Endothelial cell (in vitro differentiated cells): ENCODE data around the gene PSMA4. TPM values are rescaled to one million over a fixed set of nuclear protein-coding genes. Genes with fewer than 3 reads are reported as not detected.

Experiments
- DNase-seq: peaks from one replicate; pipeline ENCODE4 v3.0.0; 2021; ENCODE audit warnings: low spot score
- H3K27ac Mint-ChIP-seq: one replicate; pipeline ENCODE4 v1.8.0; 2021; ENCODE audit warnings: mixed read lengths, inconsistent platforms; ENCODE audit not compliant: unreplicated experiment
- H3K27me3 Mint-ChIP-seq: one replicate; pipeline ENCODE4 v1.8.0; 2021; ENCODE audit warnings: mild to moderate bottlenecking, moderate library complexity, mixed read lengths, inconsistent platforms; ENCODE audit not compliant: unreplicated experiment
- H3K36me3 Mint-ChIP-seq: one replicate; pipeline ENCODE4 v1.8.0; 2021; ENCODE audit warnings: mild to moderate bottlenecking, low read depth, mixed read lengths, inconsistent platforms; ENCODE audit not compliant: unreplicated experiment
- H3K4me1 Mint-ChIP-seq: one replicate; pipeline ENCODE4 v1.8.0; 2021; ENCODE audit warnings: mild to moderate bottlenecking, mixed read lengths, inconsistent platforms; ENCODE audit not compliant: unreplicated experiment
- H3K4me3 Mint-ChIP-seq: one replicate; pipeline ENCODE4 v1.8.0; 2021; ENCODE audit warnings: mild to moderate bottlenecking, mixed read lengths, inconsistent platforms; ENCODE audit not compliant: unreplicated experiment
- H3K9me3 Mint-ChIP-seq: one replicate; pipeline ENCODE4 v1.8.0; 2021; ENCODE audit warnings: mixed read lengths, inconsistent platforms; ENCODE audit not compliant: unreplicated experiment
- total RNA-seq: library from RNA; stranded (reverse); fragmentation: NEBNext Ultra II Directional; extraction: Animal tissue kit (Norgen Biotek cat#: 25700); gene quantifications from one replicate; pipeline ENCODE4 v1.2.1, GENCODE V29; 2021; ENCODE audit not compliant: unreplicated experiment
- TF ChIP-seq, protein P1 (sequence below): fragments of 200-600 bp; sonication (generic); IDR thresholded peaks from one replicate; pipeline ENCODE4 v1.5.0; 2021; ENCODE audit warnings: antibody characterized with exemption; ENCODE audit not compliant: unreplicated experiment

The PSMA4 gene
- total RNA-seq, 1 donor from 2014 or later, result 169 TPM

DNA sequence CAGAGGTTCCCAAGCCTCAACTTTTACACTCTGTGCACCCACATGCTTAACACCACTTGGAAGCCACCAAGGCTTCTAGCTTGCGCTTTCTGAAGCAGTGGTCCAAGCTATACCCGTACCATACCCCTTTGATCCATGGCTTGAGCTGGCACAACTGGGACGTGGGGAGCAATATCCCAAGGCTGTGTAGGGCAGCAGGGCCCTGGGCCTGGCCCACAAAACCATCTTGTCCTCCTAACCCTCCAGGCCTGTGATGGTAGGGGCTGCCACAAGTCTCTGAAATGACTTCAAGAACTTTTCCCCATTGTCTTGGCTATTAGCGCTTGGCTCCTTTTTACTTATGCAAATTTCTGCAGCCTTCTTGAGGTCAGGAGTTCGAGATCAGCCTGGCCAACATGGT lies 16.0 kb upstream of the PSMA4 start:
- no peaks in the 10 kb centered on the region for H3K9me3 Mint-ChIP-seq
- TF ChIP-seq, protein P1, sequence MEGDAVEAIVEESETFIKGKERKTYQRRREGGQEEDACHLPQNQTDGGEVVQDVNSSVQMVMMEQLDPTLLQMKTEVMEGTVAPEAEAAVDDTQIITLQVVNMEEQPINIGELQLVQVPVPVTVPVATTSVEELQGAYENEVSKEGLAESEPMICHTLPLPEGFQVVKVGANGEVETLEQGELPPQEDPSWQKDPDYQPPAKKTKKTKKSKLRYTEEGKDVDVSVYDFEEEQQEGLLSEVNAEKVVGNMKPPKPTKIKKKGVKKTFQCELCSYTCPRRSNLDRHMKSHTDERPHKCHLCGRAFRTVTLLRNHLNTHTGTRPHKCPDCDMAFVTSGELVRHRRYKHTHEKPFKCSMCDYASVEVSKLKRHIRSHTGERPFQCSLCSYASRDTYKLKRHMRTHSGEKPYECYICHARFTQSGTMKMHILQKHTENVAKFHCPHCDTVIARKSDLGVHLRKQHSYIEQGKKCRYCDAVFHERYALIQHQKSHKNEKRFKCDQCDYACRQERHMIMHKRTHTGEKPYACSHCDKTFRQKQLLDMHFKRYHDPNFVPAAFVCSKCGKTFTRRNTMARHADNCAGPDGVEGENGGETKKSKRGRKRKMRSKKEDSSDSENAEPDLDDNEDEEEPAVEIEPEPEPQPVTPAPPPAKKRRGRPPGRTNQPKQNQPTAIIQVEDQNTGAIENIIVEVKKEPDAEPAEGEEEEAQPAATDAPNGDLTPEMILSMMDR, result no peak

DNA sequence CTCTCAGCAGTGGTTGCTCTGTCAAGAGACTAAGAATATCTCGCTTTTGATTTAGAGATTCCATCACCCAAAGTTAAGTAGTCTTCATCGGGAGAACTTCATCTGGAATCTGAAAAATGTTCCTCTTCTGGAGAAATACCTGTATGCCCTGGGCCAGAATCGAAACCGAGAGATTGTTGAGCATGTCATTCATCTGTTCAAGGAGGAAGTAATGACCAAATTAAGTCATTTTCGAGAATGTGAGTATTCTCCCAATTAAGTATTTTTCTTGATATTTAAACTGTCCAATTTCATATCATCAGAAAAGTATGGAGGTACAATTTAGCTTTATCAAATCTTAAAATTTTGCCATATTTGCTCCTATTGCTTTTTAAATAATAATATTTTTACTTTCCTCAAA lies 12.9 kb upstream of the PSMA4 start:
- H3K4me3 Mint-ChIP-seq, result no peak overlapping the region
- no peaks in the 10 kb centered on the region for H3K36me3 Mint-ChIP-seq
- peaks cover 2% of the 10 kb centered on the region for H3K27me3 Mint-ChIP-seq
- no peaks in the 10 kb centered on the region for H3K4me1 Mint-ChIP-seq
- no peak for DNase-seq
- TF ChIP-seq, protein P1, result no peak
- no peaks in the 10 kb centered on the region for H3K9me3 Mint-ChIP-seq
- H3K27ac Mint-ChIP-seq, result no peak overlapping the region

More for the DNA sequence above, 16.0 kb upstream of the PSMA4 start:
- H3K27me3 Mint-ChIP-seq, result peaks cover 2% of the 10 kb centered on the region
- no peaks in the 10 kb centered on the region for H3K4me1 Mint-ChIP-seq
- no peak overlapping the region for H3K27ac Mint-ChIP-seq
- DNase-seq, result no peak
- H3K4me3 Mint-ChIP-seq, result no peak overlapping the region
- no peaks in the 10 kb centered on the region for H3K36me3 Mint-ChIP-seq

DNA sequence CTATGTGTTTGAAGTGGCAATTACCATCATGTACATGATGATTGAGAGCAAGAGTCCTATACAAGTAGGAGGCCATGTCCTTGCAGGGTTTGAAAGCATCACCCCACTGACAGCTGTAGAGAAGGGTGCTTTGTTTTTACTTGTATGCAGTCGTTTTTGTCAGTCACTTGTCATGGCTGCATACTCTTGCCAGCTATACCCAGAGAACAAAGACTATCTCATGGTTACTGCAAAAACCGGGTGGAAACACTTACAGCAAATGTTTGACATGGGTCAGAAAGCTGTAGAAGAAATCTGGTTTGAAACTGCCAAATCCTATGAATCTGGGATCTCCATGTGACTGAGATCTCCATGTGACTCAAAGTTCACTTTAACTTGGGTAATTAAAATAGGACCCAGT lies 6.9 kb upstream of the PSMA4 start:
- Mint-ChIP-seq H3K4me3 (no peak overlapping the region), H3K4me1 (no peaks in the 10 kb centered on the region), H3K9me3 (no peaks in the 10 kb centered on the region), H3K27ac (no peak overlapping the region), H3K27me3 (no peaks in the 10 kb centered on the region), H3K36me3 (no peaks in the 10 kb centered on the region)
- DNase-seq, result no peak
- TF ChIP-seq, protein P1, result no peak

DNA sequence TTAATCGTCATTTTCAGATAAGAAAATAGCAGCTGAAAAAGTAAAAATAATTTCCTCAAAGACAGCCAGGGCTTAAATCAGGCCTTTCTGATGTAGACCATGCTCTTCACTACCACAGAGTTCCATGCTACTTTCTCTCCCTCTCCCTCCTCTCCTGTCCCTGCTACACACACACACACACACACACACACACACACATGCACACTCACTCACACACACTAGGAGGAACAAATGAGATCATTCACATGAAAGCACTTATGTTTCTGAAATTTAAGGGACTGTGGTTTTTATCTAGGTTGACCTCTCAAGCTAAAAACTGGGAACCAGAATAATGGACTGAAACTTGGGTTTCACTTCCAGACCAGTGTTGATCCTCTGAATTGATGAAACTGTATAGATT lies 4.1 kb upstream of the PSMA4 start:
- Mint-ChIP-seq H3K4me1 (peaks cover 8% of the 10 kb centered on the region), H3K9me3 (no peaks in the 10 kb centered on the region)
- no peak for DNase-seq

DNA sequence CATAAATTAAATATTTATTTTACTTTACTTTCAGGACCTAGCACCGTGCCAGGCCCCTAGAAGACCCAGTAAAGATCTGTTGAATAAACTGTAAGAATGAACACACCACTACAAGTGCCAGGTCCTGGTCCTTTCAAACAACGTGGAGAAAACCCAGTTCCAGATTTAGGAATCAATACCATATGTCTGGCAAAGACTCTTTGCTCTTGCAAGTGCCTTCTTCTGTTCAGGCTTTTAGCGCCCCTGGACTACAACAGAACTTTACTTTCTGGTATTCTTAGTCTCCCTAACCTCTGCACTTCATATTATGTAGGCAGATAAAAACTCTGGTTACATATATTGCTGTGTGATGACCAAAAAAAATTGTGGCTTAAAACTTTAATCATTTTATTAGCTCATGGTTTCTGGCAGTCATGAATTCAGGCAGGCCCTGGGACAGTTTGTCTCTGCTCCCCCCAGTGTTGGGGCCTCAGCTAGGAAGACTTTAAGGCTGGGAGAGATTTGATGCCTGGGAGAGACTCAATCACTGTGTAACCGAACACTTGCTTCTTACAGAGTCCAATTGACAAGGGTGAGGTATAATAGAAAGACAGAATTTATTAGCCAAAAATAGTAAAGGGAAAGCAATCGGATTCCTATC lies 2.9 kb upstream of the PSMA4 start:
- no peak overlapping the region for H3K4me3 Mint-ChIP-seq
- H3K27ac Mint-ChIP-seq, result no peak overlapping the region
- TF ChIP-seq, protein P1, result no peak
- H3K4me1 Mint-ChIP-seq, result peaks cover 15% of the 10 kb centered on the region
- no peaks in the 10 kb centered on the region for H3K9me3 Mint-ChIP-seq
- DNase-seq, result no peak
- H3K27me3 Mint-ChIP-seq, result no peaks in the 10 kb centered on the region
- H3K36me3 Mint-ChIP-seq, result no peaks in the 10 kb centered on the region

More for the DNA sequence above, 4.1 kb upstream of the PSMA4 start:
- TF ChIP-seq, protein P1, result no peak
- no peak overlapping the region for H3K27ac Mint-ChIP-seq
- H3K27me3 Mint-ChIP-seq, result no peaks in the 10 kb centered on the region
- no peak overlapping the region for H3K4me3 Mint-ChIP-seq
- no peaks in the 10 kb centered on the region for H3K36me3 Mint-ChIP-seq
